Measurements from ENCODE around the gene ADGRG6. TPM values are rescaled to one million over a fixed set of nuclear protein-coding genes. Genes with fewer than 3 reads are reported as not detected.

Gene ADGRG6
- polyA plus RNA-seq, 1 of the 3 experiments (the other 2 are of a cell fraction): 61.5 TPM

DNA sequence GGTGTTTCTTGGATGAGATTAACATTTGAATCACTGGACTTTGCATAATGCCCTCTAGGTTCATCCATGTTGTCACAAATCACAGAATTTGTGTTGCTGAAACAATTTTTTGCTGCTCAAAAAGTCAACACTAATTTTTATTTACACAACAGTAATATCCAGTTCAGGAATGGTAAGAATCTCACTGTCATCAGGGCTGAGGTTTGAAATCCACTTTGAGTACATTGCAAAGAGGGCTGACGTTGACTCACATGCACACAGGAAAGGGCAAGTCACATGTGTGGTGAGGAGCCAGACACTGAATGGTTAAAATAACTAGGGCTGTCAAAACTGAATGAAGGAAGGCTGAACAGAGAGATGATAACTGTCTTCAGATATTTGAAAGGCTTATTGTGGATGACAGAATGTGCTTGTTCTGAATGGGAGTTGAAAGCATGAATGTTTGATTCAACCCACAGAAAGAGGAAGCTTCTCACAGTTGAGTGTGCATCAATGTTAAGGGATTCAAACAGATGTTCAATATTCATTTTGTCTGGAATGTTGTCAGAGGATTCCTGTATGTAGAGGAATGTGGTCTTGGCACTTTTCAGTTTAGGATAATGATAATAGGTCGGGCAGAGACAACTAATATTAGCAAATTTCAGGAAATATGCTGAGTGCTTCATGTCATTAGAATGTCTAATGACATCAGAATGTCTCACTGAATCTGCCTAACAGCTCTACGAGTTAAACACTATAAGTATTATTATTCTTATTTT is 3.6 kb upstream of the ADGRG6 start (continued):
- TF ChIP-seq, protein P1, sequence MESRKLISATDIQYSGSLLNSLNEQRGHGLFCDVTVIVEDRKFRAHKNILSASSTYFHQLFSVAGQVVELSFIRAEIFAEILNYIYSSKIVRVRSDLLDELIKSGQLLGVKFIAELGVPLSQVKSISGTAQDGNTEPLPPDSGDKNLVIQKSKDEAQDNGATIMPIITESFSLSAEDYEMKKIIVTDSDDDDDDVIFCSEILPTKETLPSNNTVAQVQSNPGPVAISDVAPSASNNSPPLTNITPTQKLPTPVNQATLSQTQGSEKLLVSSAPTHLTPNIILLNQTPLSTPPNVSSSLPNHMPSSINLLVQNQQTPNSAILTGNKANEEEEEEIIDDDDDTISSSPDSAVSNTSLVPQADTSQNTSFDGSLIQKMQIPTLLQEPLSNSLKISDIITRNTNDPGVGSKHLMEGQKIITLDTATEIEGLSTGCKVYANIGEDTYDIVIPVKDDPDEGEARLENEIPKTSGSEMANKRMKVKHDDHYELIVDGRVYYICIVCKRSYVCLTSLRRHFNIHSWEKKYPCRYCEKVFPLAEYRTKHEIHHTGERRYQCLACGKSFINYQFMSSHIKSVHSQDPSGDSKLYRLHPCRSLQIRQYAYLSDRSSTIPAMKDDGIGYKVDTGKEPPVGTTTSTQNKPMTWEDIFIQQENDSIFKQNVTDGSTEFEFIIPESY (IDR thresholded peaks at IDR 0.05; ENCODE audit: borderline replicate concordance, low read depth): no peak
- TF ChIP-seq ELF1 (IDR thresholded peaks at IDR 0.05) (no peak), POLR2AphosphoS5 (IDR thresholded peaks at IDR 0.05; ENCODE audit: low read depth, low read length) (no peak), TAF1 (IDR thresholded peaks at IDR 0.05; ENCODE audit: borderline replicate concordance, low read depth, low read length) (no peak), RFX5 (IDR thresholded peaks at IDR 0.05; ENCODE audit: low read length) (no peak), FOSL2 (IDR thresholded peaks at IDR 0.05; ENCODE audit: borderline replicate concordance, low read depth) (peak; percentile 45; the same call in 1 of the 2 replicates), MEF2A (IDR thresholded peaks at IDR 0.05; ENCODE audit: borderline replicate concordance, low read depth) (no peak), TCF12 (IDR thresholded peaks at IDR 0.05) (peak; percentile 79)

GRCh38 chr6:142300302-142300701 is 1.5 kb upstream of the ADGRG6 start:
- H4K20me1 ChIP-seq (ENCODE audit: insufficient read depth): no peaks in the 10 kb centered on the region
- TF ChIP-seq CTCF (IDR thresholded peaks at IDR 0.05): no peak
- TF ChIP-seq CHD2 (IDR thresholded peaks at IDR 0.05; ENCODE audit: low read length, partially characterized antibody): no peak
- TF ChIP-seq RAD21 (IDR thresholded peaks at IDR 0.05; ENCODE audit: low read length): no peak
- TF ChIP-seq RCOR1 (IDR thresholded peaks at IDR 0.05; ENCODE audit: low read length): no peak
- no peak for TF ChIP-seq YY1 (IDR thresholded peaks at IDR 0.05; ENCODE audit: low read depth)
- no peak for TF ChIP-seq SMC3 (IDR thresholded peaks at IDR 0.05; ENCODE audit: low read depth, low read length)
- TF ChIP-seq NFIC (IDR thresholded peaks at IDR 0.05; ENCODE audit: borderline replicate concordance): no peak
- no peak for TF ChIP-seq FOXJ3 (CRISPR knock-in tag; IDR thresholded peaks at IDR 0.05)
- TF ChIP-seq MEF2A (IDR thresholded peaks at IDR 0.05; ENCODE audit: borderline replicate concordance, low read depth): no peak
- no peak for TF ChIP-seq SIN3A (IDR thresholded peaks at IDR 0.05; ENCODE audit: borderline replicate concordance, low read depth, low read length)
- no peak for TF ChIP-seq REST (IDR thresholded peaks at IDR 0.05; ENCODE audit: low read depth, low read length)
- 32% methylated on average over 3 of the region's 3 CpGs for WGBS (ENCODE audit: low lambda C conversion rate)
- POLR2A ChIA-PET: no interaction called here
- peak overlapping the region; percentile 56; the same call in 1 of the 2 replicates for H2AFZ ChIP-seq (ENCODE audit: low read depth)
- CTCF ChIA-PET: interaction anchor here (1.2 kb wide), 1 partner anchor 83 kb away, joined by 3 read pairs; no protein-coding TSS in a partner anchor
- no peak overlapping the region; the same call in 1 of the 2 replicates for H3K9ac ChIP-seq
- H3K27me3 ChIP-seq (ENCODE audit: insufficient read depth): no peaks in the 10 kb centered on the region
- H3K4me3 ChIP-seq (ENCODE audit: low read depth in 2 of 2, low read length in 1 of 2): no peak overlapping the region; a peak in 1 of 4 replicates
- no peaks in the 10 kb centered on the region for H3K9me2 ChIP-seq
- H3K4me1 ChIP-seq (ENCODE audit: control insufficient read depth in 1 of 2, insufficient read depth in 2 of 2, low read depth in 1 of 2, low read length in 1 of 2): no peaks in the 10 kb centered on the region; a peak in 1 of 4 replicates
- H3K9me3 ChIP-seq: no peaks in the 10 kb centered on the region
- peaks cover 49% of the 10 kb centered on the region for H3F3A ChIP-seq (replicated peaks; ENCODE audit: insufficient read depth)
- peaks cover 35% of the 10 kb centered on the region for H3K79me2 ChIP-seq (ENCODE audit: insufficient read depth)
- no peaks in the 10 kb centered on the region for H3K36me3 ChIP-seq (replicated peaks in 1 of 2; ENCODE audit: control insufficient read depth in 1 of 2, insufficient read depth in 2 of 2, low read length in 1 of 2)
- peak overlapping the region; percentile 92 to 93 for H3K27ac ChIP-seq (ENCODE audit: low read depth in 2 of 2, low read length in 1 of 2)
- H3K4me2 ChIP-seq: peak overlapping the region; percentile 90; the same call in 1 of the 2 replicates
- DNase-seq: no peak
